Liver (tissue), 9 donors: ENCODE data around the gene SSRP1. TPM values are rescaled to one million over a fixed set of nuclear protein-coding genes. Genes with fewer than 3 reads are reported as not detected.

Experiments used
- DNase-seq: peaks from one replicate; pipeline ENCODE4 v3.0.0-alpha.2; 2017; ENCODE audit warnings: low spot score
- H3K27ac ChIP-seq, 2 donors: one replicate each; pipeline ENCODE4 v1.7.0; 2013; ENCODE audit warnings: inconsistent platforms in 2 of 2, low read length in 2 of 2, control low read depth in 1 of 2, low read depth in 1 of 2, mild to moderate bottlenecking in 1 of 2
- H3K27me3 ChIP-seq, 4 donors: one replicate each; pipeline versions ENCODE4 v1.6.1 to v1.7.0; 2013; ENCODE audit warnings: low read length in 3 of 4, inconsistent platforms in 1 of 4, mild to moderate bottlenecking in 1 of 4, moderate library complexity in 1 of 4; ENCODE audit not compliant: control insufficient read depth in 4 of 4, insufficient read depth in 4 of 4
- H3K36me3 ChIP-seq, 4 donors: one replicate each; pipeline versions ENCODE4 v1.6.1 to v1.7.0; 2013; ENCODE audit warnings: low read length in 3 of 4, mild to moderate bottlenecking in 3 of 4, low read depth in 1 of 4, moderate library complexity in 1 of 4; ENCODE audit not compliant: control insufficient read depth in 4 of 4, insufficient read depth in 3 of 4
- H3K4me1 ChIP-seq, 4 donors: one replicate each; pipeline versions ENCODE4 v1.6.1 to v1.7.0; 2013; ENCODE audit warnings: low read length in 3 of 4, mild to moderate bottlenecking in 3 of 4, moderate library complexity in 1 of 4; ENCODE audit not compliant: control insufficient read depth in 4 of 4, insufficient read depth in 4 of 4
- H3K4me3 ChIP-seq, 3 donors: one replicate each; pipeline versions ENCODE4 v1.6.1 to v1.7.0; 2013; ENCODE audit warnings: low read length in 3 of 3, control low read depth in 1 of 3, low read depth in 1 of 3, mild to moderate bottlenecking in 1 of 3
- H3K9ac ChIP-seq, 2 donors: one replicate each; pipeline ENCODE4 v1.7.0; 2013; ENCODE audit warnings: low read length in 2 of 2, mild to moderate bottlenecking in 2 of 2, moderate library complexity in 2 of 2, control low read depth in 1 of 2, low read depth in 1 of 2
- H3K9me3 ChIP-seq, 4 donors: one replicate each; pipeline versions ENCODE4 v1.6.1 to v1.7.0; 2013; ENCODE audit warnings: low read length in 3 of 4; ENCODE audit not compliant: control insufficient read depth in 4 of 4
- EGR1 ChIP-seq, 2 donors: IDR thresholded peaks; 2 replicates each; pipeline ENCODE4 v1.6.1; 2016 to 2018; ENCODE audit warnings: antibody characterized with exemption in 2 of 2, low read depth in 2 of 2
- FOXA1 ChIP-seq: IDR thresholded peaks from 2 replicates; pipeline ENCODE4 v1.6.1; 2016; ENCODE audit warnings: antibody characterized with exemption
- FOXA2 ChIP-seq: IDR thresholded peaks from 2 replicates; pipeline ENCODE4 v1.6.1; 2016; ENCODE audit warnings: antibody characterized with exemption
- GABPA ChIP-seq, 2 donors: IDR thresholded peaks in 1 of 2; conservative IDR thresholded peaks in 1 of 2; 2 replicates each; pipeline ENCODE4 v1.6.1; 2016; ENCODE audit warnings: antibody characterized with exemption in 2 of 2, mild to moderate bottlenecking in 1 of 2, moderate library complexity in 1 of 2
- HNF4A ChIP-seq, 2 donors: conservative IDR thresholded peaks; 2 replicates each; pipeline ENCODE4 v1.6.1; 2016; ENCODE audit warnings: antibody characterized with exemption in 2 of 2, mild to moderate bottlenecking in 2 of 2
- HNF4G ChIP-seq: IDR thresholded peaks from 2 replicates; pipeline ENCODE4 v1.6.1; 2016; ENCODE audit warnings: antibody characterized with exemption
- JUND ChIP-seq, 2 donors: IDR thresholded peaks; 2 replicates each; pipeline ENCODE4 v1.6.1; 2016; ENCODE audit warnings: antibody characterized with exemption in 2 of 2
- NR2F2 ChIP-seq: IDR thresholded peaks from 2 replicates; pipeline ENCODE4 v1.6.1; 2016; ENCODE audit warnings: antibody characterized with exemption
- RXRA ChIP-seq, 2 donors: IDR thresholded peaks; 2 replicates each; pipeline ENCODE4 v1.6.1; 2017 to 2018; ENCODE audit warnings: antibody characterized with exemption in 2 of 2, mild to moderate bottlenecking in 1 of 2
- SP1 ChIP-seq: IDR thresholded peaks from 2 replicates; pipeline ENCODE4 v1.6.1; 2018; ENCODE audit warnings: antibody characterized with exemption, mild to moderate bottlenecking
- TAF1 ChIP-seq: conservative IDR thresholded peaks from 2 replicates; pipeline ENCODE4 v1.6.1; 2016; ENCODE audit warnings: antibody characterized with exemption, mild to moderate bottlenecking
- YY1 ChIP-seq: IDR thresholded peaks from 2 replicates; pipeline ENCODE4 v1.6.1; 2016; ENCODE audit warnings: antibody characterized with exemption, mild to moderate bottlenecking
- WGBS: extraction: QIAGEN DNeasy Blood & Tissue Kit; methylation state at CpG from one replicate; pipeline ENCODE4 v1.1.7; 2013; 5-methylcytosine and 5-hydroxymethylcytosine counted together
- polyA plus RNA-seq, 2 donors: library from polyadenylated mRNA; stranded (reverse) in 1 of 2; unstranded in 1 of 2; fragments of 200-250 nt in 1 of 2; fragments of >200 nt in 1 of 2; fragmentation: Nextera tagmentation in 1 of 2; extraction: Ambion mirVana in 1 of 2; gene quantifications; one replicate each; pipeline versions ENCODE4 v1.2.1 to v1.2.3, GENCODE V29; 2013 to 2015
- total RNA-seq, 2 donors: library from RNA; depleted of rRNA; stranded (reverse); fragments of >200 nt; gene quantifications; one replicate each; pipeline ENCODE4 v1.2.3, GENCODE V29; 2014
- TF ChIP-seq, protein P1 (sequence below): IDR thresholded peaks from 2 replicates; pipeline ENCODE4 v1.6.1; 2016; ENCODE audit warnings: antibody characterized with exemption
- TF ChIP-seq, protein P2 (sequence below): IDR thresholded peaks from 2 replicates; pipeline ENCODE4 v1.6.1; 2016; ENCODE audit warnings: antibody characterized with exemption
- TF ChIP-seq, protein P3 (sequence below): IDR thresholded peaks from 2 replicates; pipeline ENCODE4 v1.6.1; 2016; ENCODE audit warnings: antibody characterized with exemption, mild to moderate bottlenecking
- TF ChIP-seq, protein P4 (sequence below): fragments of 150-350 bp; IDR thresholded peaks from 2 replicates; pipeline ENCODE4 v1.5.1; 2017; ENCODE audit warnings: improper control_type of control experiment, low read depth, low read length; ENCODE audit not compliant: missing input control
- donor health status: healthy.
- donor health status: healthy.
- donor health status: healthy.
- donor health status: healthy.
- donor health status: healthy.

SSRP1 gene
- total and polyA plus RNA-seq, 4 donors = 13.9 to 45.3 (median 28.4) TPM

DNA sequence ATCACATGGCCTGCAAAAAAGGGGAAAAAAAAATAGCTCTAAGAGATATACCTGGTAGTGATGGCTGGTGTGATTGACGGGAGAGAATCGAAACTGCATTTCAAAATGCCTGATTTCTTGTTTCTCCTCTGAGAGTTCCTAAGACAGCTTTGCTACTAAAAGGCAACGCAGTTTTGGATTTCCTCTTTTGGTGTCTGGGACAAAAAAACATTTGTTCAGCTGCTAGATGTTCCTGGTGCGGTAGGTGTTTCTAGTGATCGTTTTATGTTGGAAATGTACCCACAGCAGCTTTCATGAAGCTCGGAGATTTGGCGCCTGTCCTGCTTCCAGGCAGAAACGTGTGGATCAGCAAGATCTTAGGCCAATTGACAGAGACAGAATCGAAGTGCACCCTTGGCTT is 20.6 kb upstream of the SSRP1 start:
- Histone ChIP-seq H3K4me1 (peaks cover 0 to 9% (median 2%) of the 10 kb centered on the region in 4 donors), H3K4me3 (peak overlapping the region; percentile 11 to 66 (median 42)), H3K36me3 (no peaks in the 10 kb centered on the region), H3K27ac (peak overlapping the region; percentile 19 to 60), H3K9ac (peak overlapping the region in 1 of 2 donors; percentile 65), H3K27me3 (no peaks in the 10 kb centered on the region), H3K9me3 (peaks cover 0 to 2% (median 0%) of the 10 kb centered on the region in 4 donors)
- TF ChIP-seq HNF4A (conservative IDR thresholded peaks at IDR 0.05) = no peak
- peak; percentile 52 for TF ChIP-seq YY1
- 37% methylated on average over 9 of the region's 9 CpGs for WGBS
- DNase-seq = no peak

DNA sequence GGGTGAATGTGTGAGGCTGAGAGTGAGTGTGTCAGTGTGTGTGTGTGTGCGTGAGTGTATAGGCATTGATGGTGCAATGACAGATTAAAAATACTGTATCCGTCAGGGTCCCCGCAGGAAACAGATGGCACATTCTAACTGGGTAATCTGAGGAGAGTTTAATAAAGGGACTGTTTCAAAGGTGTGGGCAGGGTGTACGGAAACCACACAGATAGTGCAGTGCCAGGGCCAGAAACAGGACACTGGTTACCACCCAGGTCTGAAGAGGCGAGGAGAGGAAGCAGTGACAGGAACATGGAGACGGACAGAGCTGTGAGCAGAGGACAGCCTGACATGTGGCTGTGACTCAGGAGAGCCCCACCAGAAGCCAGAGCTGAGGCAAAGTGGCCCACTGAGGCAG is 19.0 kb upstream of the SSRP1 start:
- Histone ChIP-seq H3K9ac (no peak overlapping the region), H3K36me3 (no peaks in the 10 kb centered on the region), H3K4me1 (peaks cover 0 to 9% (median 4%) of the 10 kb centered on the region in 4 donors), H3K9me3 (peaks cover 0 to 2% (median 0%) of the 10 kb centered on the region in 4 donors), H3K4me3 (no peak overlapping the region), H3K27me3 (no peaks in the 10 kb centered on the region), H3K27ac (no peak overlapping the region)
- 82% methylated on average over 6 of the region's 6 CpGs for WGBS
- TF ChIP-seq, protein P1, sequence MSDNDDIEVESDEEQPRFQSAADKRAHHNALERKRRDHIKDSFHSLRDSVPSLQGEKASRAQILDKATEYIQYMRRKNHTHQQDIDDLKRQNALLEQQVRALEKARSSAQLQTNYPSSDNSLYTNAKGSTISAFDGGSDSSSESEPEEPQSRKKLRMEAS = no peak
- no peak for TF ChIP-seq FOXA2
- no peak for TF ChIP-seq SP1
- no peak for TF ChIP-seq NR2F2
- no peak for TF ChIP-seq GABPA (IDR thresholded peaks at IDR 0.05 in 1 of 2, conservative IDR thresholded peaks at IDR 0.05 in 1 of 2)
- no peak for TF ChIP-seq EGR1 (IDR thresholded peaks at IDR 0.05; ENCODE audit: low read depth in 2 of 2)
- TF ChIP-seq, protein P2, sequence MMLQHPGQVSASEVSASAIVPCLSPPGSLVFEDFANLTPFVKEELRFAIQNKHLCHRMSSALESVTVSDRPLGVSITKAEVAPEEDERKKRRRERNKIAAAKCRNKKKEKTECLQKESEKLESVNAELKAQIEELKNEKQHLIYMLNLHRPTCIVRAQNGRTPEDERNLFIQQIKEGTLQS = no peak
- TF ChIP-seq TAF1 = no peak
- TF ChIP-seq, protein P3, sequence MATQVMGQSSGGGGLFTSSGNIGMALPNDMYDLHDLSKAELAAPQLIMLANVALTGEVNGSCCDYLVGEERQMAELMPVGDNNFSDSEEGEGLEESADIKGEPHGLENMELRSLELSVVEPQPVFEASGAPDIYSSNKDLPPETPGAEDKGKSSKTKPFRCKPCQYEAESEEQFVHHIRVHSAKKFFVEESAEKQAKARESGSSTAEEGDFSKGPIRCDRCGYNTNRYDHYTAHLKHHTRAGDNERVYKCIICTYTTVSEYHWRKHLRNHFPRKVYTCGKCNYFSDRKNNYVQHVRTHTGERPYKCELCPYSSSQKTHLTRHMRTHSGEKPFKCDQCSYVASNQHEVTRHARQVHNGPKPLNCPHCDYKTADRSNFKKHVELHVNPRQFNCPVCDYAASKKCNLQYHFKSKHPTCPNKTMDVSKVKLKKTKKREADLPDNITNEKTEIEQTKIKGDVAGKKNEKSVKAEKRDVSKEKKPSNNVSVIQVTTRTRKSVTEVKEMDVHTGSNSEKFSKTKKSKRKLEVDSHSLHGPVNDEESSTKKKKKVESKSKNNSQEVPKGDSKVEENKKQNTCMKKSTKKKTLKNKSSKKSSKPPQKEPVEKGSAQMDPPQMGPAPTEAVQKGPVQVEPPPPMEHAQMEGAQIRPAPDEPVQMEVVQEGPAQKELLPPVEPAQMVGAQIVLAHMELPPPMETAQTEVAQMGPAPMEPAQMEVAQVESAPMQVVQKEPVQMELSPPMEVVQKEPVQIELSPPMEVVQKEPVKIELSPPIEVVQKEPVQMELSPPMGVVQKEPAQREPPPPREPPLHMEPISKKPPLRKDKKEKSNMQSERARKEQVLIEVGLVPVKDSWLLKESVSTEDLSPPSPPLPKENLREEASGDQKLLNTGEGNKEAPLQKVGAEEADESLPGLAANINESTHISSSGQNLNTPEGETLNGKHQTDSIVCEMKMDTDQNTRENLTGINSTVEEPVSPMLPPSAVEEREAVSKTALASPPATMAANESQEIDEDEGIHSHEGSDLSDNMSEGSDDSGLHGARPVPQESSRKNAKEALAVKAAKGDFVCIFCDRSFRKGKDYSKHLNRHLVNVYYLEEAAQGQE = no peak
- TF ChIP-seq, protein P4, sequence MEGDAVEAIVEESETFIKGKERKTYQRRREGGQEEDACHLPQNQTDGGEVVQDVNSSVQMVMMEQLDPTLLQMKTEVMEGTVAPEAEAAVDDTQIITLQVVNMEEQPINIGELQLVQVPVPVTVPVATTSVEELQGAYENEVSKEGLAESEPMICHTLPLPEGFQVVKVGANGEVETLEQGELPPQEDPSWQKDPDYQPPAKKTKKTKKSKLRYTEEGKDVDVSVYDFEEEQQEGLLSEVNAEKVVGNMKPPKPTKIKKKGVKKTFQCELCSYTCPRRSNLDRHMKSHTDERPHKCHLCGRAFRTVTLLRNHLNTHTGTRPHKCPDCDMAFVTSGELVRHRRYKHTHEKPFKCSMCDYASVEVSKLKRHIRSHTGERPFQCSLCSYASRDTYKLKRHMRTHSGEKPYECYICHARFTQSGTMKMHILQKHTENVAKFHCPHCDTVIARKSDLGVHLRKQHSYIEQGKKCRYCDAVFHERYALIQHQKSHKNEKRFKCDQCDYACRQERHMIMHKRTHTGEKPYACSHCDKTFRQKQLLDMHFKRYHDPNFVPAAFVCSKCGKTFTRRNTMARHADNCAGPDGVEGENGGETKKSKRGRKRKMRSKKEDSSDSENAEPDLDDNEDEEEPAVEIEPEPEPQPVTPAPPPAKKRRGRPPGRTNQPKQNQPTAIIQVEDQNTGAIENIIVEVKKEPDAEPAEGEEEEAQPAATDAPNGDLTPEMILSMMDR = no peak
- no peak for DNase-seq

DNA sequence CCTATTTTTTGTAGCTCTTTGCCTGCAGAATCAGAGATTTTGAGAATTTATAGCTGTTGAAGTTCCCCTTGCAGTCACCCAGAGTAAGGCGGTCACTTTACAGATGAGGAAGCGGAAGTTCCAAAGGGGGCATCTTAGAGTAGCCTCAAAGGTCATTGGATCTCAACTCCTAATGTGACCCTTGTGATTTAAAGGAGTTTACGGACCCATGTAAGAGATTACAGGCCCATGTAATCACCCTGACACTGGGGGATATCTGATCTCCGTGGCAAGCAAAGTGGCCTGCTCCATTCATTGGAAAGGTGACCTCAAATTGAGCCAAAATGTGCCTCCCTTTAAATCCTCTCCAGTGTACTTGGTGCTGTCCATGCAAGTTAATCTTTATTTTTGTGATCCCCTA is 18.2 kb upstream of the SSRP1 start:
- WGBS = 83% methylated on average over 4 of the region's 4 CpGs
- TF ChIP-seq, protein P4 = no peak
- TF ChIP-seq FOXA1 (no peak), GABPA (IDR thresholded peaks at IDR 0.05 in 1 of 2, conservative IDR thresholded peaks at IDR 0.05 in 1 of 2) (no peak), SP1 (no peak), JUND (IDR thresholded peaks at IDR 0.05) (no peak), RXRA (IDR thresholded peaks at IDR 0.05) (no peak), HNF4G (no peak)
- TF ChIP-seq, protein P2 = no peak
- Histone ChIP-seq H3K36me3 (no peaks in the 10 kb centered on the region), H3K9ac (no peak overlapping the region), H3K9me3 (peaks cover 0 to 2% (median 0%) of the 10 kb centered on the region in 4 donors), H3K27ac (no peak overlapping the region), H3K27me3 (no peaks in the 10 kb centered on the region), H3K4me1 (peaks cover 0 to 9% (median 7%) of the 10 kb centered on the region in 4 donors), H3K4me3 (no peak overlapping the region)
- DNase-seq = no peak
